ENCODE data around the gene MORN2. TPM values are rescaled to one million over a fixed set of nuclear protein-coding genes. Genes with fewer than 3 reads are reported as not detected.

Gene MORN2
- total and polyA plus RNA-seq, 2 donors: 10.8 to 26.8 TPM

DNA sequence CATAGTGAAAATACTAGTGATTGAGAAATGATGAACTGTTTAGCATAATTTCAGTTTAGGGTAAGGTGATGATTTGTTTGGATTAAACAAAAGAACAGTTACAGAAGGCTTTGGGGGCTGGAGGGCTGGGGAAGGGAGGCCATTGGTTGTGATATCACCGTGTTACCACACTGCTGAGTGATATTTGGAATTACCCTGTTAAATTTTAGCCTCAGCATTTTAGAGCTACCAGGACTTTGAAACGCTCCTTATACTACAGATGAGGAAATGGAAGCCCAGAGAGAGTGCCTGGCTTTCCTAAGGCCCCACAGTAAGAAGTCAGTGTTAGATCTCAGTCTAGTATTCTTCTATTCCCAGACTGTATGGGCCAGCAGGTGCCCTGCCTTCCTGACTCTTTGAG lies 29.5 kb downstream of the MORN2 start:
- H3K36me3 ChIP-seq (ENCODE audit: control insufficient read depth in 2 of 2, insufficient read depth in 2 of 2, low read length in 1 of 2): no peaks in the 10 kb centered on the region

DNA sequence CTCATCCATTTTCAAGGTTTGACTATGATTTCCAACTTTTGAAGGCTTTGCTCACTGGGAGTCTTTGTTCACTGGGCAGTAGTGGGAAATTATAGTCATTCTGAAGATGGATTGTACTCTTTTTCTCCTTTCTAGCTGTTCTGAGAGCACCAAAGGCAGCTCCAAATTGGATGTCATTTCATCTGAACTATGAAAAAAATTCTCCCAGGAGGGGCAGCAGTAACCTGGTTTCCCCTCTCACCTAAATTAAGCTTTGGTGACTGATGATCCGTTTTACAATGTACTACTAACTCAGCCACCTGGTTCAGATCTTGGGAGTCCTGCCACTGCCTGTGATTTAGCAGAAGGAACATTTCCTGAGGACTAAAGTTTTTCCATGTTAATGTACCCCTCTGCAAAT lies 31.5 kb downstream of the MORN2 start:
- H3K27ac ChIP-seq (ENCODE audit: low read depth in 1 of 2, low read length in 1 of 2): no peak overlapping the region
- 86% methylated on average over 1 of the region's 1 CpG for WGBS
- H3K9me3 ChIP-seq (ENCODE audit: control insufficient read depth in 2 of 2, insufficient read depth in 1 of 2, low read length in 1 of 2): peaks cover 0 to 1% of the 10 kb centered on the region in 2 donors
- H3K4me1 ChIP-seq (ENCODE audit: control insufficient read depth in 2 of 2, insufficient read depth in 2 of 2, low read length in 2 of 2): peaks cover 0 to 3% of the 10 kb centered on the region in 2 donors
- no peaks in the 10 kb centered on the region for H3K27me3 ChIP-seq (ENCODE audit: control insufficient read depth in 2 of 2, insufficient read depth in 1 of 2, low read length in 1 of 2)
- H3K4me3 ChIP-seq (ENCODE audit: low read length in 2 of 2): no peak overlapping the region
- H3K36me3 ChIP-seq (ENCODE audit: control insufficient read depth in 2 of 2, insufficient read depth in 2 of 2, low read length in 1 of 2): no peaks in the 10 kb centered on the region
- DNase-seq (ENCODE audit: low read depth in 6 of 9, low spot score in 9 of 9): no peak

More for the DNA sequence above, 29.5 kb downstream of the MORN2 start:
- peaks cover 0 to 1% of the 10 kb centered on the region in 2 donors for H3K9me3 ChIP-seq (ENCODE audit: control insufficient read depth in 2 of 2, insufficient read depth in 1 of 2, low read length in 1 of 2)
- H3K4me3 ChIP-seq (ENCODE audit: low read length in 2 of 2): no peak overlapping the region
- H3K4me1 ChIP-seq (ENCODE audit: control insufficient read depth in 2 of 2, insufficient read depth in 2 of 2, low read length in 2 of 2): peaks cover 0 to 3% of the 10 kb centered on the region in 2 donors
- WGBS: 96% methylated on average over 2 of the region's 2 CpGs
- H3K27ac ChIP-seq (ENCODE audit: low read depth in 1 of 2, low read length in 1 of 2): no peak overlapping the region
- no peaks in the 10 kb centered on the region for H3K27me3 ChIP-seq (ENCODE audit: control insufficient read depth in 2 of 2, insufficient read depth in 1 of 2, low read length in 1 of 2)
- no peak for DNase-seq (ENCODE audit: low read depth in 6 of 9, low spot score in 9 of 9)

DNA sequence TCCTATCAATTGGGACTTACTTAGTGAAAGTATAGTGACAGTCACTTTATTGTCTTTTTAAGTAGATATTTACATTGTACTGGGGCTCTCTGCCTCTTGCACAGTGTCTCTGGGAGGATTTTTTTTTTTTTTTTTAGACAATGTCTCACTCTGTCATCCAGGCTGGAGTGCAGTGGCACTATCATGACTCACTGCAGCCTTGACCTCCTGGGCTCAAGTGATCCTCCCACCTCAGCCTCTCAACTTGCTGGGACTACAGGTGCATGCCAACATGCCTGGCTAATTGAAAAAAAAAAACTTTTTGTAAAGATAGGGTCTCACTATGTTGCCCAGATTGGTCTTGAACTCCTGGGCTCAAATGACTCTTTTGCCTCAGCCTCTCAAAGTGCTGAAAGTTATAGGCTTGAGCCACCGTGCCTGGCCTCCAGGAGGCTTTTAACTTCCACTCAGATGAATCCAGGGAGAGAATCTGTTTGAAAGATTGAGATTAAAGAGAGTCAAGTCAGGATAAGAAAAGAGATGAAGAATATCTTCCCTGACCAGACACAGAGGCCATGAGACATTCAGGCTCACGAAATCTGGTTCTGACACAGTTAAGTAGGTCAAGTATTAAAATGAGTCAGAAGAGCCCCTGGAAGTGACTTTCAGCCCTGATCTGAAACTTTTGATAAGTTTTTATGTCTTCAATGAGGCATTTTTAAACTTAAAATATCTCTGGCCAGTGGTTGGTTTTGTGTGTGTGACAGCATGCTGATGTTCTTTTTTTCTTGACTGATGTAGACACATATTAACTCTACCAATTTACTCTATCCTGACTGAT lies 32.2 kb downstream of the MORN2 start:
- Histone ChIP-seq H3K4me1 (ENCODE audit: control insufficient read depth in 2 of 2, insufficient read depth in 2 of 2, low read length in 2 of 2) (peaks cover 0 to 3% of the 10 kb centered on the region in 2 donors), H3K4me3 (ENCODE audit: low read length in 2 of 2) (no peak overlapping the region), H3K36me3 (ENCODE audit: control insufficient read depth in 2 of 2, insufficient read depth in 2 of 2, low read length in 1 of 2) (no peaks in the 10 kb centered on the region), H3K27ac (ENCODE audit: low read depth in 1 of 2, low read length in 1 of 2) (no peak overlapping the region), H3K9me3 (ENCODE audit: control insufficient read depth in 2 of 2, insufficient read depth in 1 of 2, low read length in 1 of 2) (peaks cover 0 to 1% of the 10 kb centered on the region in 2 donors), H3K27me3 (ENCODE audit: control insufficient read depth in 2 of 2, insufficient read depth in 1 of 2, low read length in 1 of 2) (no peaks in the 10 kb centered on the region)
- WGBS: 96% methylated on average over 2 of the region's 2 CpGs
- DNase-seq (ENCODE audit: low read depth in 6 of 9, low spot score in 9 of 9): no peak

DNA sequence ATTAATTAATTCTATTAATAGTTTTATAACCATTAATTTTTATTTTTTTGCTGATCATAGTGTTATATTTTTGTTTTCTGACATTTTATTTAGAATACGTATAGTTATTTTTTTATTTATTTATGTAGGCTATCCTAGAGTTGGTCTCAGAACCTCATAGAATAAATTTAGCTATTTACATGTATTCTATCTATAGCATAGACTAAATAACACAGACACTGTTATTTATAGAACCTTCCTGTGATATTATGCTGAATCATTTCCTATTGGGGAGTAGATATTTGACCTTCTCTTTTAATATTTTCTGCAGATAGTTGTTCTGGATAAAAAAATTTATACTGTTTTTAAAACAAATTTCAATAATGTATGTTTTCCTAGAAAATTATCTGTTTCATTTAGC lies 34.1 kb downstream of the MORN2 start:
- 99% methylated on average over 1 of the region's 1 CpG for WGBS
- H3K4me1 ChIP-seq (ENCODE audit: control insufficient read depth in 2 of 2, insufficient read depth in 2 of 2, low read length in 2 of 2): peaks cover 0 to 3% of the 10 kb centered on the region in 2 donors
- no peak overlapping the region for H3K4me3 ChIP-seq (ENCODE audit: low read length in 2 of 2)
- H3K27ac ChIP-seq (ENCODE audit: low read depth in 1 of 2, low read length in 1 of 2): no peak overlapping the region
- DNase-seq (ENCODE audit: low read depth in 6 of 9, low spot score in 9 of 9): no peak
- H3K9me3 ChIP-seq (ENCODE audit: control insufficient read depth in 2 of 2, insufficient read depth in 1 of 2, low read length in 1 of 2): peaks cover 0 to 1% of the 10 kb centered on the region in 2 donors
- H3K27me3 ChIP-seq (ENCODE audit: control insufficient read depth in 2 of 2, insufficient read depth in 1 of 2, low read length in 1 of 2): no peaks in the 10 kb centered on the region
- no peaks in the 10 kb centered on the region for H3K36me3 ChIP-seq (ENCODE audit: control insufficient read depth in 2 of 2, insufficient read depth in 2 of 2, low read length in 1 of 2)

DNA sequence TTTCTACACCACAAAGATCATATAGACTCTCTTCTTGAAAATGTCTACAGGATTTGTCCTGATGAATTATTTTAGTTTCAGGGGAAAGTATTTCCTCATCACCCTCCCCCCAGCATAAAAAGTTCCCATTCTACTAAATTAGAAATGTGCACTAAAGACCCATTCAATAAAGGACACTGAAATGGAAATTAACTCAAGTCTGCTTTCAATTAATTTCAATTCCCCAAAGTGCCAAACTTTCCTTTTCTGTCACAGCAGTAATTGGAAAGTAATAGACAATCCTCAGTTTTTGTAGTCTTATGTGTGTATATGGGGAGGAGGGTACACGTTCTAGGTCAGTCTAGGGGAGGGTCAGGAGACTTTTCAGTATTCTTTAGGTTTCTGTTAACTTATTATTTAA lies 35.4 kb downstream of the MORN2 start:
- no peak overlapping the region for H3K27ac ChIP-seq (ENCODE audit: low read depth in 1 of 2, low read length in 1 of 2)
- H3K4me3 ChIP-seq (ENCODE audit: low read length in 2 of 2): no peak overlapping the region
- WGBS: 97% methylated on average over 1 of the region's 1 CpG
- H3K36me3 ChIP-seq (ENCODE audit: control insufficient read depth in 2 of 2, insufficient read depth in 2 of 2, low read length in 1 of 2): no peaks in the 10 kb centered on the region
- peaks cover 0 to 1% of the 10 kb centered on the region in 2 donors for H3K9me3 ChIP-seq (ENCODE audit: control insufficient read depth in 2 of 2, insufficient read depth in 1 of 2, low read length in 1 of 2)
- no peaks in the 10 kb centered on the region for H3K4me1 ChIP-seq (ENCODE audit: control insufficient read depth in 2 of 2, insufficient read depth in 2 of 2, low read length in 2 of 2)
- H3K27me3 ChIP-seq (ENCODE audit: control insufficient read depth in 2 of 2, insufficient read depth in 1 of 2, low read length in 1 of 2): no peaks in the 10 kb centered on the region
- DNase-seq (ENCODE audit: low read depth in 6 of 9, low spot score in 9 of 9): no peak

GRCh38 chr2:38912619-38913018 lies 36.8 kb downstream of the MORN2 start:
- H3K36me3 ChIP-seq (ENCODE audit: control insufficient read depth in 2 of 2, insufficient read depth in 2 of 2, low read length in 1 of 2): no peaks in the 10 kb centered on the region
- 65% methylated on average over 1 of the region's 1 CpG for WGBS
- no peaks in the 10 kb centered on the region for H3K9me3 ChIP-seq (ENCODE audit: control insufficient read depth in 2 of 2, insufficient read depth in 1 of 2, low read length in 1 of 2)
- no peak for DNase-seq (ENCODE audit: low read depth in 6 of 9, low spot score in 9 of 9)
- no peaks in the 10 kb centered on the region for H3K27me3 ChIP-seq (ENCODE audit: control insufficient read depth in 2 of 2, insufficient read depth in 1 of 2, low read length in 1 of 2)
- no peak overlapping the region for H3K27ac ChIP-seq (ENCODE audit: low read depth in 1 of 2, low read length in 1 of 2)
- H3K4me3 ChIP-seq (ENCODE audit: low read length in 2 of 2): no peak overlapping the region
- no peaks in the 10 kb centered on the region for H3K4me1 ChIP-seq (ENCODE audit: control insufficient read depth in 2 of 2, insufficient read depth in 2 of 2, low read length in 2 of 2)

- 96% methylated on average over 4 of the region's 4 CpGs for WGBS
- Histone ChIP-seq H3K4me1 (ENCODE audit: control insufficient read depth in 2 of 2, insufficient read depth in 2 of 2, low read length in 2 of 2) (no peaks in the 10 kb centered on the region), H3K9me3 (ENCODE audit: control insufficient read depth in 2 of 2, insufficient read depth in 1 of 2, low read length in 1 of 2) (no peaks in the 10 kb centered on the region), H3K27me3 (ENCODE audit: control insufficient read depth in 2 of 2, insufficient read depth in 1 of 2, low read length in 1 of 2) (no peaks in the 10 kb centered on the region), H3K4me3 (ENCODE audit: low read length in 2 of 2) (no peak overlapping the region), H3K27ac (ENCODE audit: low read depth in 1 of 2, low read length in 1 of 2) (no peak overlapping the region), H3K36me3 (ENCODE audit: control insufficient read depth in 2 of 2, insufficient read depth in 2 of 2, low read length in 1 of 2) (no peaks in the 10 kb centered on the region)
- DNase-seq (ENCODE audit: low read depth in 6 of 9, low spot score in 9 of 9): no peak
Measured at GRCh38 chr2:38922389-38922788, 46.6 kb downstream of the MORN2 start.

GRCh38 chr2:38922902-38923301 lies 47.1 kb downstream of the MORN2 start:
- WGBS: 95% methylated on average over 2 of the region's 2 CpGs
- no peak for DNase-seq (ENCODE audit: low read depth in 6 of 9, low spot score in 9 of 9)
- Histone ChIP-seq H3K4me1 (ENCODE audit: control insufficient read depth in 2 of 2, insufficient read depth in 2 of 2, low read length in 2 of 2) (no peaks in the 10 kb centered on the region), H3K27ac (ENCODE audit: low read depth in 1 of 2, low read length in 1 of 2) (no peak overlapping the region), H3K4me3 (ENCODE audit: low read length in 2 of 2) (no peak overlapping the region), H3K27me3 (ENCODE audit: control insufficient read depth in 2 of 2, insufficient read depth in 1 of 2, low read length in 1 of 2) (no peaks in the 10 kb centered on the region), H3K36me3 (ENCODE audit: control insufficient read depth in 2 of 2, insufficient read depth in 2 of 2, low read length in 1 of 2) (no peaks in the 10 kb centered on the region), H3K9me3 (ENCODE audit: control insufficient read depth in 2 of 2, insufficient read depth in 1 of 2, low read length in 1 of 2) (no peaks in the 10 kb centered on the region)

- Histone ChIP-seq H3K36me3 (ENCODE audit: control insufficient read depth in 2 of 2, insufficient read depth in 2 of 2, low read length in 1 of 2) (no peaks in the 10 kb centered on the region), H3K27me3 (ENCODE audit: control insufficient read depth in 2 of 2, insufficient read depth in 1 of 2, low read length in 1 of 2) (no peaks in the 10 kb centered on the region), H3K9me3 (ENCODE audit: control insufficient read depth in 2 of 2, insufficient read depth in 1 of 2, low read length in 1 of 2) (no peaks in the 10 kb centered on the region), H3K4me1 (ENCODE audit: control insufficient read depth in 2 of 2, insufficient read depth in 2 of 2, low read length in 2 of 2) (no peaks in the 10 kb centered on the region), H3K4me3 (ENCODE audit: low read length in 2 of 2) (no peak overlapping the region), H3K27ac (ENCODE audit: low read depth in 1 of 2, low read length in 1 of 2) (no peak overlapping the region)
- 90% methylated on average over 9 of the region's 9 CpGs for WGBS
- no peak for DNase-seq (ENCODE audit: low read depth in 6 of 9, low spot score in 9 of 9)
Measured at GRCh38 chr2:38925982-38926381, 50.2 kb downstream of the MORN2 start.

Data from thymus (tissue), 11 donors.